Stimulated activated CD8-positive, alpha-beta memory T cell treated with anti-CD3 and anti-CD28 coated beads, Interleukin-15, amount 100 ng/mL, for 4 hours (primary cell): Measurements from ENCODE around the gene DUSP8.
"Not testable (repeated sequence)": the region's sequence is repeated elsewhere in the genome, so short reads cannot be mapped to it uniquely, and the experiment has no call there.

Experiments used
- DNase-seq, 2 donors: peaks; one replicate each; pipeline ENCODE4 v3.0.0-alpha.2; 2020; ENCODE audit warnings: low read depth in 2 of 2

The DUSP8 gene

DNA sequence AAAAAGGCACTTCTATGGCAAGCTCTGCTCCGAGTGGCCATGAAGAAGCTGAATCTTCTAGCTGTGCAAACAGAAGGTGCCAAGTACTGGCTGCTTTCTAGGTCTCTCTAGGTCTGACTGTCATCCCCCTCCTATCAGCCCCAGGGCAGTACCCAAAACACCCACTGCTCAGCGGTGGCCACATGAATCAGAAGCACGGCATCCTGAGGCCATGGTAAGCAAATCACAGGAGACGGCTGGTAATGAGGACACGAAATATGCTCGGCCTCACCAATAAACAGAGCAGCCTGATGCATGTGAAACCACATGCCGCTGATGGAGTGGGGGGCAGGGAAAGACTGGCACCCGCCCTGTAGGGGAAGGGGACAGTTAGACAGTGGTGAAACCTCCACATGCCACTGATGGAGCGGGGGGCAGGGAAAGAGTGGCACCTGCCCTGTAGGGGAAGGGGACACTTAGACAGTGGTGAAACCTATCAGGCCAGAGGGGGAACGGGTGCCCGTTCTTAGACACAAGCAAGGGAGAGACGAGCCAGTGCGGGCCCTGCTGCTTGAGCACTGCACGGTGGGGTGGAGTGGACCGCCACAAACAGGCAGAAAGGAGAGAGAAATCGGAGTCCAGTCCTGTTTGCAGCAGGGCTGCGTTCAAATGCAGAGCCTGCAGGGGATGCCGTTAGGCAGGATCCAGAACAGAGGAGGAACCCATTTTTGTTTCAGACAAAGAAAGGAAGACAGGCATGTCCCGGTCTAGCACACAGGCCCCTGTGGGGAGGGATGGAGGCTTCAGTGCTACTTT is 55.6 kb downstream of the DUSP8 start:
- no peak for DNase-seq

DNA sequence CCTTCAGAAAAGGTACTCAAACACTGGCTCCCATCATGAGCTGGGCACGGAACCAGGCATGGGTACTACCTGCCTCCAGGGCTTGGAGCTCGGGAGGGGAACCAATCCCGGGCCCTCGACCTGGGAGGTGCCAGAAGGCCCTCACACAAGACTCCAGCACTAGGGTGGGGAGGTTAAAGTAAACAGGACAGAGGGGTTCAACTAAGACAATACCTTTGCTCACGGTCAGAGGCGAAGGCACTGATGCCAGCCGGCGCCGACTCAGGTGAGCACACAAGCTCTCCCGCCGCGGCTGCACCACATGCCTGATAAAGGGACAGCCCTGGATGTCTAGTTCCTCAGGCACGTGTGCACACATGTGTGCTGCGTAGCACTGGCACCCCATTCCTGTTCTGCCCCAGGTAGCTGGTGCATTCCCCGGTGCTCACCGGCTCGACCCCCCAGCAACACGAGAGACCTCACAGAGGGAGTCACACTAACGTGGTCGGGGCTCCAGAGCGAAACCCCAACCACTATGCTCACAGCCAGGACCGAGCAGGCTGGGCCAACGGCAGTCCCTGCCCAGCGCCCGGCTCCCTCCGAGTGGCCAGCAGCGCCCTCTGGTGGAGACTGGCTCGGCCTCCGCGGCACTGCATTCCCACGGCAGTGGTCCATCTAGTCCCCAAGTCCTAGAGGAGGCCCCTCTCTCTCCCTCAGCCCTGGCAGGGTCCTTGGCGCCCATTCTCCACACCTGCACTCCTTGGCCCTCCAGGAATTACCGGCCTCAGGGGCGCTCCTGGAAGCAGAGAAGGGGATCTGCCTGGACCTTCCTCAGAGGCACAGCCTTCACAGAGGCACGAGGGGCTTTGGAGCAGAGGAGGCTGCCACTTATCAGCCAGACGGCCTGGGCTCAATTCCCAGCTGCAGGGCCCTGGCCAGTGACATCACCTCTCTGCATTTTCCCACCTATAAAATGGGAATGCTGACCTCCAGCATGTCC is 56.7 kb downstream of the DUSP8 start:
- peak; percentile 33 to 34 for DNase-seq

DNA sequence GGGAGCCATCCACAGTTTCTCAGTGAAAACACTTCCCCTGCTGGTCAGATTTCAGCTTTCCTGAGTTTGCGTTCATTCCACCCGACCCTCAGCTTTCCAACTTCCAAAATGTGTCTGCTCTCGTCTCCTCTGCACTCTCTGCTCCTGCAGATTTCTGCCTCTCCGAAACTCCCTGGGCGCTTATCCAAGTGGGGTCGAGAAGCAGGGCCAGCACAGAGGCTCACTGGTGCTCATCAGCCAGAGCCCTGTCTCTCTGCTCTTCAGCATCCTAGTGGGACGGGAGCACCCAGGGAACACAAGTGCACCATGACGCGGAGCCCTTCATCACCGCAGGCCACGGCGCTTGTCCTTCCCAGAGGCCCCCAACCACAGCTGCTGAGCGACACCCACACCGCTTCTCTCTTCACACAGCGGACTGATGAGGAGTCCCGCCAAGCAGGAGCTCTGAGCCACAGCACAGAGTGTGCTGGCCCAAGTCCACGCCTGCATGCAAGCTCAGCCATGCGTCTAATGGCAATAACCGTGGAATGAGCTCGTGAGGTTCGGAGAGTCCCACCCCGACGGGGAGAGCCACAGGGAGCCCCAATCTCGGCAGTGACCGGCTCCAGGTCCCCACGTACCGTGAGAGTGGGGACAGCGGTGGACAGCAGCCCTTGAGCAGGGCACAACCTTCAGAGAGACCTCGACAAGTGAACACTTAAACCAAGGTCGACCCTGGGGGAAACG is 57.6 kb downstream of the DUSP8 start:
- no peak for DNase-seq

DNA sequence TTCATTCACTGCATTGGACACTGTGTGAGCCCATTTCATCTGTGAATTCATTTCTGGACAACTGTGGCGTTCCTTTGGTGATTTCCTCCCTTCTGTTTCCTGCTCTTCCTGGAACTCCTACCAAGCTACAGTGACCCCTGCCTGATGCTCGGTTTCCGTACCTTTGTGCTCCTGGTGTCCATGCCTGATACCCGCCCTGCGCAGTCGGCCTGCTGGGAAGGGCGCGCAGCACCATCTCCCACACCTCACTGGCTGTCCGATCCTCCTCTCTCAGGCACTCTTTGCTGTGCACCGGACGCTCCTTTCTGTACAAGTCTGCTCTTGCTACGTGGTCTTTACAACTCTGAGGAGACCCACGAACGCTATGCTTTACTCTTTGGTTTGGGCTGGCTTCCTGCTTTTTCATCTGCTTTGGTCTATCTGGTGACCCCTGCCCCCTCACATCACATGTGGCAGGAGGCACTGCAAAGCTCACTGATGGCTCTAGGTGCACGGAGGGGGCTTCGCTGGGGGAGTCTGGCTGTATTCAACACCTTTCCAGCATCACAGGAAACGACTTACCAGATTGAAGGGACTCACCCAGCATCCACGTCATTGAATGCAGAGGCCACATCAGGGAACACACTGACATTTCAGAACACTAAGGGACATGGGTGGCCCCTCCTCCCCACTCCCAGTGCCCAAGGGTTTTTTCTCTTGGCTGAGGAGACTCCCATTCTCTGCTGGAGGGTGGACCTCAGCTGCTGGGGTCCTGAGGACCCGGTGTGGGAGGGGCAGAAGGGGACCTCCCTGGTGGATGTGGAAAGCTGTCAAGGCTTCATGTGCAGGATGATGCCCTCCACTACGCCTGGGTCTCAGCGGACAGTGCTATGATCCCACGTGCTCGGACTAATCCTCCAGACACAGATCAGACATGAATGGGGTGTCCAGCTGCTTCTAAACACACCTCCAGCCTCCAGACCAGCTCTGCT is 58.5 kb downstream of the DUSP8 start:
- no peak for DNase-seq

DNA sequence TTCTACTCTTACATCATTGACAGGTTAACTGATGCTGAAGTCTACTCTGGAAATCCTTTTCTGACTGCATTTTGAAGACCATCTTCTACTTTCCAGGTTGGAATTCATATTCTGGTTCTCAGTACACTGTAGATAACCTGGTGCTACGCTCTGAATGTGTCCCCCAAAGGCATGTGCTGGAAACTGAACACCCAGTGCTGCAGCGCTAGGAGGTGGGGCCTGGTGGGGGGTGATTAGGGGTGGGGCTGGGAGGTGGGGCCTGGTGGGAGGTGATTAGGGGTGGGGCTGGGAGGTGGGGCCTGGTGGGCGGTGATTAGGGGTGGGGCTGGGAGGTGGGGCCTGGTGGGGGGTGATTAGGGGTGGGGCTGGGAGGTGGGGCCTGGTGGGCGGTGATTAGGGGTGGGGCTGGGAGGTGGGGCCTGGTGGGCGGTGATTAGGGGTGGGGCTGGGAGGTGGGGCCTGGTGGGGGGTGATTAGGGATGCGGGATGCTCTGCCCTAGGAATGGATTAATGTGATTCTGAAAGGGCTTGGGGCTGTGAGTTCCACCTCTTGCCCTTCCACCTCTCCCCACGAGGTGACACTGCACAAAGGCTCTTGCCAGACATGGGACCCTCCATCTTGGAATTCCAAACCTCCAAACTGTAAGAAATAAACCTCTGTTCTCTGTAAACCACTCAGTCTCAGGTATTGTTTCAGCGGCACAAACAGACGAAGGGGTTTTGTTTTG is 59.4 kb downstream of the DUSP8 start:
- not testable (repeated sequence) for DNase-seq

DNA sequence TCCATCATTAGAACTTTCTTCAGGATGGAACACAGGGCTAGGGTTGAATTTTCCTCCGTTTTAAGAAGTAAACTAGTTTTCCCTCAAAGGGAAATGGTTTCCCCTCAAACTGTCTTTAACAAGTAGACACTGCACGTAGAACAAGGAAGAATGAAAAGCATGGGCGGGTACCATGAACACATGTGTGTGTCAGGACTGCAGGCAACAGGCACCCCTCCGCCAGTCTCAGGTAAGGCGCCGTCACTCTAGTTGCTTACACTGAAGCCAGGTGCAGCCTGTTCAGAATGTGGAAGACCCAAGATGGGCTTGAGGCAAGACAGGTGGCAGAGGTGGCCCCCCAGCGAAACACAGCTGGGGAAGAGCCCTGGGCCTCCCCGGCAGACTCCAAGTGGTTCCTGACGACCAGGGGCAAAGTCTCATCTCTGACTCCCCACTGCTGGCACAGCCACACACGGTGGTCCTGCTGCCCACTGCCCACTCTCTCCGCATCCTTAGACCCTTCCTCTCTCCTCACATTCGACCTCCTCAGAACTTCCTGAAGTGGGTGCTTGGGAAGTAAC is 60.1 kb downstream of the DUSP8 start:
- no peak for DNase-seq

DNA sequence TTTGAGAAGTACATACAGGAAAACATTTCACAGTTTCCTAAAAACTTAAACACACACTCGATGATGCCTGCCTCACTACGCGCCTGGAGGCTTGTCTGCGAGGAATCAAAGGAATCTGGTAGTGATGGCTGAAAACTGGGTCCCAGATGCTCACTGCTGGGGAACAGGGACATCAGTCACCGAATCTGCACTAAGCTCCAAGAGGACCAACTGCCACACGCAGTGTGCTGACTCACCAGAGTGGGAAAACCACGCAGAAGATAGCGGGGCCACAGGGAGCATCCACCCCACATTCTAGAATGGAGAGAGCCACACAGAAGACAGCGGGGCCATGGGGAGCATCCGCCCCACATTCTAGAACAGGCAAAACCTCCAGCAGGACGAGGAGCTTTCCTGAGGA is 61.1 kb downstream of the DUSP8 start:
- no peak for DNase-seq

DNA sequence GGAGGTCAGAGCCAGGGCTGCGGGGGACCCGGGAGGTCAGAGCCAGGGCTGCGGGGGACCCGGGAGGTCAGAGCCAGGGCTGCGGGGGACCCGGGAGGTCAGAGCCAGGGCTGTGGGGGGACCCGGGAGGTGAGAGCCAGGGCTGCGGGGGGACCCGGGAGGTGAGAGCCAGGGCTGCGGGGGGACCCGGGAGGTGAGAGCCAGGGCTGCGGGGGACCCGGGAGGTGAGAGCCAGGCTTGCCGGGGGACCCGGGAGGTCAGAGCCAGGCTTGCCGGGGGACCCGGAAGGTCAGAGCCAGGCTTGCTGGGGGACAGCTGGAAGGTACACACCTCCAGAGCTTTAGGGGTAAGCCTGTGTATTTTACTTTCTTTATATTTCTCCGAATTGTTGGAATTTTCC is 61.7 kb downstream of the DUSP8 start:
- DNase-seq = not testable (repeated sequence)

DNA sequence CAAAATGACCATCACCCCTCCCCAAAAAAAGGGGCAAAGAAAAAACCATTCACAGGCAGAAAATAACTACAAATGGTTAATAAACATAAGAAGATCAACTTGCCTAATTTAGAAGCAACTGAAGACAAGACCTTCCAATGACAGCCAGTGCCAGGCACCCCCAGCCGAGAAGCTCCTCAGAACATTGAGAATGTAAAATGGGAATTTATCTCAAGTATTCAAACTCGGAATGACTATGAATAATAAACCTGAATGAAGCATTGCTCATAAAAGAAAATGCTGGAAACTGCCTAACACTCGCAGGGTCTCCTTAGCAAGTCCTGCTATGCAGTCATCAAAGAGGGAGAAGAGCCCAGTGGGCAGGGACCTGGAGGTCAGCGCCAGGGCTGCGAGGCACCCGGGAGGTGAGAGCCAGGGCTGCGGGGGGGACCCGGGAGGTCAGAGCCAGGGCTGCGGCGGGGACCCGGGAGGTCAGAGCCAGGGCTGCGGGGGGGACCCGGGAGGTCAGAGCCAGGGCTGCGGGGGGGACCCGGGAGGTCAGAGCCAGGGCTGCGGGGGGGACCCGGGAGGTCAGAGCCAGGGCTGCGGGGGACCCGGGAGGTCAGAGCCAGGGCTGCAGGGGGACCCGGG is 62.3 kb downstream of the DUSP8 start:
- DNase-seq = no peak

DNA sequence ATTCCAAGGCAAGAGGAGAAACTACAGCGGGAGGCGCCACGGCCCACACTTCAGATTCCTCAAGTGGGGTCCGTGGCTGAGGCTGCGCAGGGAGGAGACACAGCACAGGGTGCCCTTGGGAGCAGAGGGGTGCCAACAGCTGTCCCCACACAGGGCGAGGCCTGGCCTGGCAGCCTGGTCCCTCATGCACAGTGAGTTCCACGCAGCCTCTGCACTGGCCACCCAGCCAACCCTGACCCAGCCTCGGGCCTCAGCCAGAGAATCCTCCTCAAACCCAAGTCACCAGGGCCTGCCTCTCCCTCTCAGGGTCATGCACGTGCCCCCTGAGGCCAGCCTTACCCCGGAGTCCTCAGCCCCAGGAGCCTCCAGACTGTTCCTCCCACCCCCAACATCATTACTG is 63.1 kb downstream of the DUSP8 start:
- DNase-seq = no peak

DNA sequence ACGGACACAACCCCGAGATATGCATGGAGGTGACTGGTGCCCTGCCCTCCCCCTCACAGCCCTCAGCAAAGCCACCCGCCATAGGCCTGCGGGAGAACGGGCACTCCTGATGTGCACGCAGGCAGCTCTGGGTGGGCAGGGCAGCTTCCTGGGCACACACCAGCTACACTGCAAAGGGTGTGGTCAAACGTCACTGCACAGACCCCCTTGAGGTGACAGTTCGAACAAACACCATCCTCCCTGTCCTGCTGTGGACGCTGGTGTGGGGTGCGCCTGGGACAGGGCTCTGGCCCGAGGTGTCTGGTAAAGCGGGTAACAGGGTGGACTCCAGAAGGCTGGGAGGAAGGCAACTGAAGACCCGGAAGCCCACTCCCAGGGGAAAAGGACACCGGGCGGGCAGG is 63.6 kb downstream of the DUSP8 start:
- DNase-seq = no peak

DNA sequence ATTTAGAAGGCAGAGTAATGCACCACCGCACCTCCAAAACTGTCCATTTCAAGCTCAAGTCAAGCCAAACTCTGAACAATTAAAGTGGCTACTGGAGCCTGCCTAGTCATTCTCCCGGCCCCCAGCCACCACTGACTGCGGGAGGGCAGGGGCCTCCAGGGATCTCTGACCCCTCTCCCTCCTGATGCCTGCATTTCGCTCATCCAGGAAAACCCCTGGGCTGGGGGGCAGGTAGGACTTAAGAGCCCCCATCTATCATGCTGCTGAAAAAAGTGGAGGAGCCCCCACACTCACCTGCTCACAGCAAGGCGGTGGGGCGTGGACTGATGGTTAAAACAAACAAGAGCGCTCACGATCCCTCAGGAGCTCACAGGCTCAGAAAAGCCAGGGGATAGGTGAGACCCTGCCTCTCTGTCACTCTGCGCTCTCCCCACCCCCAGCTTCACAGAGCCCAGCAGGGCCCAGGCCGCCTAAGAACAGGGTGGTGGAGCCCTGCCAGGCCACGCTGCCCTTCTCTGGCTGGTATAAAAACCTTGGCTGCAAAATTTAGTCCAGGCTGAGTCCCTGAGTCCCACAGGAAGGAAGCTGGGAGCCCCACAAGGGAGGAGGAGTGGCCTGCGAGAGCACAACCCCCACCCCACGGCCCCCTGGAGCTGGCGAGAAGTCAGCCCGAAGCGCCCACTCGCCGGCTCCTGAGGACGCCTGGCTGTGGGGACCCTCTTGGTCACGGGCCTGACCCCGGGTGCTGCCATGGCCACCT is 64.5 kb downstream of the DUSP8 start:
- no peak for DNase-seq

DNA sequence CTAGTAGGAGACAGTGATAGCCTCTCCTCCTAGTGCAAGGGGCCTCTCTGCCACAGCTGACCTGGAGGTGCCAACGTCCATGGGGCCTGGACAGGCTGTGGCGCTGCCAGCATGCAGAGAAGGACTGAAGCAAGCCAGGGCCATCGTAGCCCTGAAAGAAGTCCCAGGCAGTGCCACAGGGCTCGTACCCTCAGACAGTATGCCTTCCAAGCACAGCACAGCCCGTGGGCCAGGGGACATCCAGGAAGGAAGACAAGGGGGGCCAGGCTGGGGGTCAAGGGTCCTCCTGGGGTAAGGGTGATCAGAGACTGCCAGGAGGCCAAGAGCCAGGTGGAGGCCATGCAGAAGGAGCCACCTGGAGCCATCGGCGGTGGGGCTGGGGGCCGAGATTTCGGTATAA is 65.1 kb downstream of the DUSP8 start:
- no peak for DNase-seq

DNA sequence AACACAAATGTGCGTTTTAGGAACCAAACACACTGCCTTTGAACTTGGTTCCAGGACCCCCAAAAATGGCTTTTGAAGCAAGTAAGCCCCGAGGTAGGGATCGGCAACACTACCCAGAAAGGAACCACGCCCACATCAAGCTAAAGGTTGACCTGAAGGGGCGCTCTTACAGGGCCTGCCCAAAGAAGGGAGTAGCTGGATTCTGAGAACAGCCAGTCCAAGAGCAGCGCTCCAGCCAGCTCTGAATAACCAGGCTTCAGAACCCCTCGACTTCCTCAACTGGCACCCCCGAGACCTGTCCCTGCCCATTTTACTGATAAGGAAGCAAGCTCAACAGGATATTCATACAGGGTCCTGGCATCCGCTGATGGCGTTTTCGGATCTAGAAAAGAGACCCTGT is 66.6 kb downstream of the DUSP8 start:
- no peak for DNase-seq

DNA sequence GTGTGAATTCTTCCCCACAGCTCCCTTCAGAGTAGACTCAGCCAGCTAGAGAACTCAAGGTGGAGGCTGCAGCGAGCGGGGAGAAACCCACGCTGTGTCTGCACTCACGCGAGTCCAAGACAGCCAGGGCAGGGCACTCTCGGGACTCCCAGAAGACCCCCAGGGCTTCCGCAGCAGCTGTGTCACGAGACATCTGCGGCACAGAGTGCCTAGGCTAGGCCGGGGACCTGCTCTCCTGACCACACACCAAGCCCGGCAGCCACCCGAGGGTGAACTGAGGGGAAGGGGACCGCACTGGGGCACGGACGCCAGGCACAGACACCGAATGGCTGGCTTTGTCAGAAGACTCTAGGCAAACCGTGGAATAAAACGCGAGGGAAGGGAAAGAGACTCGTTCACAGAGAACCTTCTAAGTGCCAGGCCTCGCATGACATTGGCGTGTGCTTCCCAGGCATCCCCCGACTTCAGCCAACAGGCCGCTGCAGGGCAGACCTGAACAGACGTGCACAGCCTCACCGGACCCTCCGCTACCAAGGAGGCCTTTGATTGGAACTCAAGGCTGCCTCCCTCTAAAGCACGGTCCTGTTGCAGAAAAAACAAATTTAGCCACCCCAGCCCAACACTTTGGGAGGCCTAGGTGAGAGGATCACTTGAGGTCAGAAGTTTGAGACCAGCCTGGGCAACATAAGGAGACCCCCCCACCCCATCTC is 67.3 kb downstream of the DUSP8 start:
- no peak for DNase-seq

DNA sequence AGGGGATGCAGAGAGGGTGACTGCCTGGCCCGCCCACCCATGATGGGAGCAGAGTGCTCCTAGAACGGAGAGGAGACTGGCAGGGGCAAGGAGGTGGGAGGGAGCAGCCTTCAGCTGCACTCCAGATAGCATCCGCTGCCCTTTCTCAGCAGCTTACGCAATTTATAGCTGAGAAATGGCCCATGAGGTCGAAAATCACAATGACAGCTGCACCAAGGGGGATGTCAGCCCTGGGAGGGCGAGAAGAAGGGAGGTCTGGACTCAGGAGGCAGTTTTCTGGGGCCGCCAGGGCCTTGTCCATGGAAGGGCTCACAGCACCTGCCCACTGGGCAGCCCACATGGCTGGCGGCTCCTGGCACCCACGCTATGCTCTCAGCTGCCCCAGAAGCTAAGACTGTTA is 67.9 kb downstream of the DUSP8 start:
- no peak for DNase-seq
